HG02981 (cell line): ENCODE results near the gene H2AZ2.
"Not testable (repeated sequence)": the region's sequence is repeated elsewhere in the genome, so short reads cannot be mapped to it uniquely, and the experiment has no call there.

ENCODE experiments used
- ATAC-seq: cut with Tn5 transposase; IDR thresholded peaks from one replicate; pipeline ENCODE4 v1.9.1; 2021; ENCODE audit warnings: mild to moderate bottlenecking, moderate library complexity; ENCODE audit not compliant: unreplicated experiment

The H2AZ2 gene

GRCh38 chr7:44871918-44872317 lies 24.0 kb upstream of the H2AZ2 start:
- not testable (repeated sequence) for ATAC-seq

- ATAC-seq = not testable (repeated sequence)
Observed at GRCh38 chr7:44870780-44871179, 22.9 kb upstream of the H2AZ2 start.

- not testable (repeated sequence) for ATAC-seq
Observed at GRCh38 chr7:44870336-44870735, 22.4 kb upstream of the H2AZ2 start.

GRCh38 chr7:44867073-44867995 lies 19.4 kb upstream of the H2AZ2 start:
- no peak for ATAC-seq

- ATAC-seq = not testable (repeated sequence)
Observed at GRCh38 chr7:44861949-44862348, 14.1 kb upstream of the H2AZ2 start.

GRCh38 chr7:44858161-44858560 lies 10.3 kb upstream of the H2AZ2 start:
- no peak for ATAC-seq

GRCh38 chr7:44854644-44855364 lies 6.9 kb upstream of the H2AZ2 start:
- ATAC-seq = no peak

GRCh38 chr7:44853391-44853790 lies 5.5 kb upstream of the H2AZ2 start:
- no peak for ATAC-seq

- no peak for ATAC-seq
Observed at GRCh38 chr7:44852590-44852989, 4.7 kb upstream of the H2AZ2 start.

- ATAC-seq = no peak
Observed at GRCh38 chr7:44849885-44850544, 2.1 kb upstream of the H2AZ2 start.

- no peak for ATAC-seq
Observed at GRCh38 chr7:44849259-44849884, 1.5 kb upstream of the H2AZ2 start.

- peak; percentile 62 for ATAC-seq
Observed at GRCh38 chr7:44847509-44847919, 373 bp downstream of the H2AZ2 start.

GRCh38 chr7:44846816-44847508 lies 925 bp downstream of the H2AZ2 start:
- no peak for ATAC-seq

GRCh38 chr7:44846390-44846789 lies 1.5 kb downstream of the H2AZ2 start:
- not testable (repeated sequence) for ATAC-seq

GRCh38 chr7:44845451-44845850 lies 2.4 kb downstream of the H2AZ2 start:
- ATAC-seq = no peak

- not testable (repeated sequence) for ATAC-seq
Observed at GRCh38 chr7:44843440-44843839, 4.4 kb downstream of the H2AZ2 start.

GRCh38 chr7:44842675-44843074 lies 5.2 kb downstream of the H2AZ2 start:
- not testable (repeated sequence) for ATAC-seq

- ATAC-seq = no peak
Observed at GRCh38 chr7:44838751-44839150, 9.1 kb downstream of the H2AZ2 start.

- no peak for ATAC-seq
Observed at GRCh38 chr7:44827567-44827966, 20.3 kb downstream of the H2AZ2 start.

- no peak for ATAC-seq
Observed at GRCh38 chr7:44824894-44825526, 22.9 kb downstream of the H2AZ2 start.
